IMR-90 (cell line): ENCODE results near the gene GCM1. TPM values are rescaled to one million over a fixed set of nuclear protein-coding genes. Genes with fewer than 3 reads are reported as not detected.

Experiments used
- ATAC-seq: fragments of 200-7000 bp; cut with Tn5 transposase; 2 replicates; pipeline ENCODE4 v1.9.1; 2020; ENCODE audit warnings: low read depth, mild to moderate bottlenecking, moderate library complexity
- BruUV-seq: library from RNA; stranded (reverse); fragments of 400-500 nt; replicated peaks from 2 replicates; lab custom pipeline; 2021; lab: Mats Ljungman, UMichigan
- CTCF ChIA-PET: fragments of 300-600 bp; formaldehyde crosslinking; extraction: SDS; loops from one replicate; lab custom pipeline; 2021; ENCODE audit warnings: antibody characterized with exemption; lab: Yijun Ruan, JAX
- POLR2A ChIA-PET: fragments of 300-600 bp; sonication (Branson Sonifier 250); formaldehyde crosslinking; loops from one replicate; lab custom pipeline; 2022; ENCODE audit warnings: antibody characterized with exemption; ENCODE audit not compliant: unreplicated experiment; lab: Charles Lee
- DNase-seq: peaks from one replicate; pipeline ENCODE4 v3.0.0; 2013
- H2AFZ ChIP-seq: replicated peaks from 2 replicates; pipeline ENCODE3; 2013; ENCODE audit warnings: low read length, mild to moderate bottlenecking; ENCODE audit not compliant: poor library complexity
- H2AK5ac ChIP-seq: 2 replicates; pipeline ENCODE4 v1.6.1; 2013; ENCODE audit warnings: low read depth, low read length, inconsistent platforms
- H2AK9ac ChIP-seq: replicated peaks from 2 replicates; pipeline ENCODE3; 2013; ENCODE audit warnings: mild to moderate bottlenecking, low read depth, low read length, moderate library complexity; ENCODE audit not compliant: poor library complexity
- H2BK120ac ChIP-seq: 2 replicates; pipeline ENCODE4 v1.6.1; 2013; ENCODE audit warnings: low read depth, low read length, inconsistent platforms
- H2BK15ac ChIP-seq: 3 replicates; pipeline ENCODE4 v1.6.1; 2013; ENCODE audit warnings: low read depth, low read length, inconsistent platforms
- H2BK20ac ChIP-seq: 2 replicates; pipeline ENCODE4 v1.6.1; 2013; ENCODE audit warnings: low read depth, mild to moderate bottlenecking, inconsistent platforms, low read length, moderate library complexity
- H2BK5ac ChIP-seq: 2 replicates; pipeline ENCODE4 v1.6.1; 2013; ENCODE audit warnings: mild to moderate bottlenecking, low read depth, low read length, inconsistent platforms; ENCODE audit not compliant: poor library complexity, severe bottlenecking
- H3K14ac ChIP-seq: replicated peaks from 2 replicates; pipeline ENCODE4 v1.6.1; 2013; ENCODE audit warnings: low read depth, low read length, inconsistent platforms
- H3K18ac ChIP-seq: 2 replicates; pipeline ENCODE4 v1.6.1; 2013; ENCODE audit warnings: low read depth, low read length, control low read depth
- H3K23ac ChIP-seq: 2 replicates; pipeline ENCODE4 v1.6.1; 2013; ENCODE audit warnings: low read depth, low read length, inconsistent platforms
- H3K27ac ChIP-seq: 2 replicates; pipeline ENCODE4 v1.5.1; 2013; ENCODE audit warnings: mild to moderate bottlenecking, control low read depth, low read length; ENCODE audit not compliant: insufficient read depth
- H3K27me3 ChIP-seq: 2 replicates; pipeline ENCODE4 v1.6.1; 2013; ENCODE audit warnings: low read length; ENCODE audit not compliant: control insufficient read depth, insufficient read depth
- H3K36me3 ChIP-seq: 2 replicates; pipeline ENCODE4 v1.6.1; 2013; ENCODE audit warnings: low read length, mixed read lengths; ENCODE audit not compliant: control insufficient read depth, insufficient read depth
- H3K4ac ChIP-seq: 2 replicates; pipeline ENCODE4 v1.6.1; 2013; ENCODE audit warnings: low read depth, low read length, inconsistent platforms
- H3K4me1 ChIP-seq: 2 replicates; pipeline ENCODE4 v1.6.1; 2013; ENCODE audit warnings: low read length, mixed read lengths; ENCODE audit not compliant: control insufficient read depth, insufficient read depth
- H3K4me2 ChIP-seq: 2 replicates; pipeline ENCODE4 v1.6.1; 2013; ENCODE audit warnings: low read depth, mild to moderate bottlenecking, control low read depth, low read length, moderate library complexity
- H3K4me3 ChIP-seq: 2 replicates; pipeline ENCODE4 v1.5.1; 2013; ENCODE audit warnings: low read depth, mild to moderate bottlenecking, control low read depth, low read length, moderate library complexity; ENCODE audit not compliant: insufficient read depth
- H3K56ac ChIP-seq: 2 replicates; pipeline ENCODE4 v1.6.1; 2013; ENCODE audit warnings: low read length, inconsistent platforms; ENCODE audit not compliant: insufficient read depth; ENCODE audit errors: extremely low read depth
- H3K79me1 ChIP-seq, 2 experiments: 2 replicates each; pipeline ENCODE4 v1.6.1; 2013; ENCODE audit warnings: low read length in 2 of 2, inconsistent platforms in 1 of 2, low read depth in 1 of 2
- H3K9ac ChIP-seq: 2 replicates; pipeline ENCODE4 v1.6.1; 2013; ENCODE audit warnings: low read depth, low read length, control low read depth
- H3K9me1 ChIP-seq: 2 replicates; pipeline ENCODE4 v1.6.1; 2013; ENCODE audit warnings: low read length, inconsistent platforms; ENCODE audit not compliant: insufficient read depth
- H3K9me3 ChIP-seq: 2 replicates; pipeline ENCODE4 v1.6.1; 2013; ENCODE audit warnings: low read length; ENCODE audit not compliant: control insufficient read depth, insufficient read depth
- H4K20me1 ChIP-seq: 2 replicates; pipeline ENCODE4 v1.6.1; 2013; ENCODE audit warnings: low read length, inconsistent platforms; ENCODE audit not compliant: insufficient read depth
- H4K5ac ChIP-seq: 2 replicates; pipeline ENCODE4 v1.6.1; 2013; ENCODE audit warnings: mild to moderate bottlenecking, low read depth, low read length, control low read depth
- H4K8ac ChIP-seq, 2 experiments: 2 replicates each; pipeline ENCODE4 v1.6.1; 2013; ENCODE audit warnings: low read depth in 2 of 2, low read length in 2 of 2, control low read depth in 1 of 2, inconsistent platforms in 1 of 2
- H4K91ac ChIP-seq: 2 replicates; pipeline ENCODE4 v1.6.1; 2013; ENCODE audit warnings: low read depth, low read length, inconsistent platforms; ENCODE audit not compliant: insufficient read depth
- BHLHE40 ChIP-seq: fragments of 150-350 bp; IDR thresholded peaks from 2 replicates; pipeline ENCODE4 v1.6.1; 2016; ENCODE audit warnings: mild to moderate bottlenecking, low read depth, low read length
- CEBPB ChIP-seq: IDR thresholded peaks from 2 replicates; pipeline ENCODE4 v1.6.1; 2012; ENCODE audit warnings: low read depth, low read length, improper control_type of control experiment
- CHD1 ChIP-seq: IDR thresholded peaks from 2 replicates; pipeline ENCODE4 v1.6.1; 2012; ENCODE audit warnings: low read depth, low read length, improper control_type of control experiment
- CTCF ChIP-seq: conservative IDR thresholded peaks from 2 replicates; pipeline ENCODE4 v1.5.1; 2012; ENCODE audit warnings: mild to moderate bottlenecking, low read depth, low read length, improper control_type of control experiment
- FOS ChIP-seq: fragments of 150-350 bp; IDR thresholded peaks from 2 replicates; pipeline ENCODE4 v1.6.1; 2016; ENCODE audit warnings: low read depth, low read length
- MAFK ChIP-seq: IDR thresholded peaks from 2 replicates; pipeline ENCODE4 v1.6.1; 2012; ENCODE audit warnings: low read depth, low read length, improper control_type of control experiment
- MAZ ChIP-seq: IDR thresholded peaks from 2 replicates; pipeline ENCODE4 v1.6.1; 2012; ENCODE audit warnings: low read depth, mild to moderate bottlenecking, low read length, improper control_type of control experiment, moderate library complexity, borderline replicate concordance
- MXI1 ChIP-seq: IDR thresholded peaks from 2 replicates; pipeline ENCODE4 v1.6.1; 2012; ENCODE audit warnings: low read depth, mild to moderate bottlenecking, low read length, moderate library complexity, borderline replicate concordance
- NFE2L2 ChIP-seq: fragments of 150-350 bp; IDR thresholded peaks from 2 replicates; pipeline ENCODE4 v1.6.1; 2016; ENCODE audit warnings: low read depth, mild to moderate bottlenecking, low read length
- POLR2A ChIP-seq: IDR thresholded peaks from 2 replicates; pipeline ENCODE4 v1.6.1; 2012; ENCODE audit warnings: mild to moderate bottlenecking, low read depth, low read length
- RAD21 ChIP-seq: IDR thresholded peaks from 2 replicates; pipeline ENCODE4 v1.6.1; 2012; ENCODE audit warnings: low read length, improper control_type of control experiment
- RCOR1 ChIP-seq: IDR thresholded peaks from 2 replicates; pipeline ENCODE4 v1.6.1; 2012; ENCODE audit warnings: mild to moderate bottlenecking, low read length, improper control_type of control experiment; ENCODE audit not compliant: insufficient replicate concordance
- RFX5 ChIP-seq: IDR thresholded peaks from 2 replicates; pipeline ENCODE4 v1.8.0; 2012; ENCODE audit warnings: low read depth, mild to moderate bottlenecking, low read length, moderate library complexity
- SMC3 ChIP-seq: fragments of 150-350 bp; IDR thresholded peaks from 2 replicates; pipeline ENCODE4 v1.6.1; 2016; ENCODE audit warnings: low read depth, mild to moderate bottlenecking, antibody characterized with exemption, low read length, moderate library complexity
- WGBS, 2 experiments: methylation state at CpG; one replicate each; pipeline versions ENCODE4 v1.1.5 to v1.1.7; 2013; ENCODE audit warnings: missing lambda C conversion rate in 2 of 2; ENCODE audit not compliant: insufficient read length in 1 of 2; ENCODE audit errors: extremely low coverage in 2 of 2; 5-methylcytosine and 5-hydroxymethylcytosine counted together
- dilution Hi-C: fragments of 300-500 bp; cut with HindIII; formaldehyde crosslinking; loops from one replicate; pipeline ENCODE4 v1.14.3; 2018; ENCODE audit warnings: low sequenced_read_pairs; ENCODE audit not compliant: unreplicated experiment
- in situ Hi-C: fragments of 300-500 bp; cut with MboI; formaldehyde crosslinking; loops from 3 replicates; pipeline ENCODE4 v1.14.3; 2019; ENCODE audit warnings: low sequenced_read_pairs, inconsistent platforms, mixed read lengths
- intact Hi-C: fragments of 100-400 bp; cut with micrococcal nuclease; formaldehyde crosslinking; loops from 2 replicates; pipeline ENCODE4 v1.10.0; 2022
- polyA plus RNA-seq, 3 experiments: library from polyadenylated mRNA; depleted of rRNA; stranded (reverse); fragments of >200 nt; gene quantifications; 2 replicates each; pipeline ENCODE4 v1.2.3, GENCODE V29; 2012; ENCODE audit warnings: low replicate concordance in 1 of 3
- total RNA-seq: library from RNA; depleted of rRNA; stranded (reverse); fragments of >200 nt; gene quantifications from 2 replicates; pipeline ENCODE4 v1.2.3, GENCODE V29; 2012
- TF ChIP-seq, protein P1 (sequence below): fragments of 150-350 bp; IDR thresholded peaks from 2 replicates; pipeline ENCODE4 v1.6.1; 2017; ENCODE audit warnings: mild to moderate bottlenecking, antibody characterized with exemption, low read length, low read depth
- TF ChIP-seq, protein P2 (sequence below): fragments of 150-350 bp; IDR thresholded peaks from 2 replicates; pipeline ENCODE4 v1.6.1; 2016; ENCODE audit warnings: low read depth, mild to moderate bottlenecking, low read length, moderate library complexity, borderline replicate concordance

The GCM1 gene
- total and polyA plus RNA-seq, 2 of the 4 experiments (the other 2 are of a cell fraction): not detected

- H2BK20ac ChIP-seq: no peak overlapping the region
- no peak overlapping the region for H2BK15ac ChIP-seq
- 0 out of 2 replicates have a peak, but pooled peaks cover 2% of the 10 kb centered on the region for H3K27me3 ChIP-seq
- POLR2A ChIA-PET: no interaction called here
- no TSS peak for BruUV-seq
- H3K9ac ChIP-seq: no peak overlapping the region
- no peak overlapping the region for H4K91ac ChIP-seq
- no peak for DNase-seq
- no peak overlapping the region for H3K4me3 ChIP-seq
- no peaks in the 10 kb centered on the region for H3K79me1 ChIP-seq
- dilution Hi-C loops (no loop called here), intact Hi-C loops (no loop called here), in situ Hi-C loops (loop anchor here (25.0 kb wide), 1 partner anchor 757 kb away; no protein-coding TSS in a partner anchor)
- H2AK5ac ChIP-seq: no peak overlapping the region
- no peak overlapping the region for H2BK5ac ChIP-seq
- TF ChIP-seq RFX5 (no peak), MAFK (no peak), NFE2L2 (no peak), FOS (no peak), MAZ (no peak), CHD1 (no peak), CTCF (no peak), POLR2A (no peak), BHLHE40 (no peak), RAD21 (no peak), MXI1 (no peak), CEBPB (no peak), RCOR1 (no peak), SMC3 (no peak)
- TF ChIP-seq, protein P1, sequence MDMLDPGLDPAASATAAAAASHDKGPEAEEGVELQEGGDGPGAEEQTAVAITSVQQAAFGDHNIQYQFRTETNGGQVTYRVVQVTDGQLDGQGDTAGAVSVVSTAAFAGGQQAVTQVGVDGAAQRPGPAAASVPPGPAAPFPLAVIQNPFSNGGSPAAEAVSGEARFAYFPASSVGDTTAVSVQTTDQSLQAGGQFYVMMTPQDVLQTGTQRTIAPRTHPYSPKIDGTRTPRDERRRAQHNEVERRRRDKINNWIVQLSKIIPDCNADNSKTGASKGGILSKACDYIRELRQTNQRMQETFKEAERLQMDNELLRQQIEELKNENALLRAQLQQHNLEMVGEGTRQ: no peak
- TF ChIP-seq, protein P2, sequence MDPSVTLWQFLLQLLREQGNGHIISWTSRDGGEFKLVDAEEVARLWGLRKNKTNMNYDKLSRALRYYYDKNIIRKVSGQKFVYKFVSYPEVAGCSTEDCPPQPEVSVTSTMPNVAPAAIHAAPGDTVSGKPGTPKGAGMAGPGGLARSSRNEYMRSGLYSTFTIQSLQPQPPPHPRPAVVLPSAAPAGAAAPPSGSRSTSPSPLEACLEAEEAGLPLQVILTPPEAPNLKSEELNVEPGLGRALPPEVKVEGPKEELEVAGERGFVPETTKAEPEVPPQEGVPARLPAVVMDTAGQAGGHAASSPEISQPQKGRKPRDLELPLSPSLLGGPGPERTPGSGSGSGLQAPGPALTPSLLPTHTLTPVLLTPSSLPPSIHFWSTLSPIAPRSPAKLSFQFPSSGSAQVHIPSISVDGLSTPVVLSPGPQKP: no peak
- H3K36me3 ChIP-seq: no peaks in the 10 kb centered on the region
- no peaks in the 10 kb centered on the region for H3K4me1 ChIP-seq
- no peak overlapping the region for H3K56ac ChIP-seq
- no peak overlapping the region for H4K8ac ChIP-seq
- ATAC-seq: no peak
- WGBS, 2 experiments: no CpG with 5 or more reads among the region's 5 CpGs
- H4K20me1 ChIP-seq: no peaks in the 10 kb centered on the region
- no peak overlapping the region for H2AK9ac ChIP-seq
- no peak overlapping the region for H2AFZ ChIP-seq
- H3K9me3 ChIP-seq: no peaks in the 10 kb centered on the region
- H3K14ac ChIP-seq: no peak overlapping the region
- no peak overlapping the region for H4K5ac ChIP-seq
- no peak overlapping the region for H3K23ac ChIP-seq
- CTCF ChIA-PET: interaction anchor here (0.6 kb wide), 1 partner anchor 268 kb away, joined by 3 read pairs; no protein-coding TSS in a partner anchor
- H3K27ac ChIP-seq: no peak overlapping the region
- H3K9me1 ChIP-seq: no peaks in the 10 kb centered on the region
- no peak overlapping the region for H3K4me2 ChIP-seq
- no peak overlapping the region for H3K4ac ChIP-seq
- H2BK120ac ChIP-seq: no peak overlapping the region
- no peak overlapping the region for H3K18ac ChIP-seq
Measured at GRCh38 chr6:53180678-53181077, 32.0 kb upstream of the GCM1 start.
